ENCODE results near the gene KRT80. TPM values are rescaled to one million over a fixed set of nuclear protein-coding genes. Genes with fewer than 3 reads are reported as not detected.

The KRT80 gene
- total and polyA plus RNA-seq, 2 donors from 2014 or later: 1.0 to 12.3 TPM

- FAIRE-seq (no peak), DNase-seq (no peak)
- intact Hi-C loops (cut with DNase I): no loop called here
- Histone ChIP-seq H3K4me3 (ENCODE audit: low read length in 3 of 3) (no peak overlapping the region), H3K9ac (ENCODE audit: low read length in 3 of 3) (no peak overlapping the region), H3K27me3 (ENCODE audit: control insufficient read depth, insufficient read depth, low read length) (no peaks in the 10 kb centered on the region), H3K9me3 (ENCODE audit: control insufficient read depth in 2 of 3, insufficient read depth in 1 of 3, low read length in 3 of 3) (no peaks in the 10 kb centered on the region), H3K36me3 (ENCODE audit: control insufficient read depth in 2 of 3, insufficient read depth in 3 of 3, low read length in 3 of 3) (no peaks in the 10 kb centered on the region), H3K4me1 (ENCODE audit: control insufficient read depth in 2 of 3, insufficient read depth in 2 of 3, low read depth in 1 of 3, low read length in 3 of 3) (peaks cover 0 to 3% (median 0%) of the 10 kb centered on the region in 3 donors), H3K27ac (ENCODE audit: low read depth in 2 of 2, low read length in 2 of 2) (no peak overlapping the region)
- TF ChIP-seq CTCF (IDR thresholded peaks at IDR 0.05; ENCODE audit: borderline replicate concordance, extremely low read depth, insufficient read depth): no peak
These were observed 28.8 kb downstream of the KRT80 start for GRCh38 chr12:52162981-52163380.

GRCh38 chr12:52160200-52160599 is 31.6 kb downstream of the KRT80 start:
- intact Hi-C loops (cut with DNase I): no loop called here
- Histone ChIP-seq H3K27me3 (ENCODE audit: control insufficient read depth, insufficient read depth, low read length) (no peaks in the 10 kb centered on the region), H3K27ac (ENCODE audit: low read depth in 2 of 2, low read length in 2 of 2) (no peak overlapping the region), H3K9ac (ENCODE audit: low read length in 3 of 3) (no peak overlapping the region), H3K4me3 (ENCODE audit: low read length in 3 of 3) (no peak overlapping the region), H3K9me3 (ENCODE audit: control insufficient read depth in 2 of 3, insufficient read depth in 1 of 3, low read length in 3 of 3) (no peaks in the 10 kb centered on the region), H3K36me3 (ENCODE audit: control insufficient read depth in 2 of 3, insufficient read depth in 3 of 3, low read length in 3 of 3) (no peaks in the 10 kb centered on the region), H3K4me1 (ENCODE audit: control insufficient read depth in 2 of 3, insufficient read depth in 2 of 3, low read depth in 1 of 3, low read length in 3 of 3) (peaks cover 0 to 3% (median 0%) of the 10 kb centered on the region in 3 donors)
- TF ChIP-seq CTCF (IDR thresholded peaks at IDR 0.05; ENCODE audit: borderline replicate concordance, extremely low read depth, insufficient read depth): no peak
- DNase-seq (no peak), FAIRE-seq (no peak)

- DNase-seq (no peak), FAIRE-seq (no peak)
- intact Hi-C loops (cut with DNase I): loop anchor here (5.0 to 10.0 kb wide), 2 partner anchors 170 to 717 kb away; no protein-coding TSS in a partner anchor
- no peak overlapping the region for H3K9ac ChIP-seq (ENCODE audit: low read length in 3 of 3)
- H3K4me1 ChIP-seq (ENCODE audit: control insufficient read depth in 2 of 3, insufficient read depth in 2 of 3, low read depth in 1 of 3, low read length in 3 of 3): no peaks in the 10 kb centered on the region
- no peaks in the 10 kb centered on the region for H3K36me3 ChIP-seq (ENCODE audit: control insufficient read depth in 2 of 3, insufficient read depth in 3 of 3, low read length in 3 of 3)
- no peak for TF ChIP-seq CTCF (IDR thresholded peaks at IDR 0.05; ENCODE audit: borderline replicate concordance, extremely low read depth, insufficient read depth)
- H3K4me3 ChIP-seq (ENCODE audit: low read length in 3 of 3): no peak overlapping the region
- H3K27ac ChIP-seq (ENCODE audit: low read depth in 2 of 2, low read length in 2 of 2): no peak overlapping the region
- H3K27me3 ChIP-seq (ENCODE audit: control insufficient read depth, insufficient read depth, low read length): no peaks in the 10 kb centered on the region
- H3K9me3 ChIP-seq (ENCODE audit: control insufficient read depth in 2 of 3, insufficient read depth in 1 of 3, low read length in 3 of 3): no peaks in the 10 kb centered on the region
These were observed 34.2 kb downstream of the KRT80 start for GRCh38 chr12:52157566-52158150.
